ENCODE results near the gene MARK3. TPM values are rescaled to one million over a fixed set of nuclear protein-coding genes. Genes with fewer than 3 reads are reported as not detected.

The MARK3 gene
- total and polyA plus RNA-seq, 2 of the 13 experiments (the other 11 are each of a cell fraction or from before 2014, with no cell fraction given) = 47.7 to 56.6 TPM

DNA sequence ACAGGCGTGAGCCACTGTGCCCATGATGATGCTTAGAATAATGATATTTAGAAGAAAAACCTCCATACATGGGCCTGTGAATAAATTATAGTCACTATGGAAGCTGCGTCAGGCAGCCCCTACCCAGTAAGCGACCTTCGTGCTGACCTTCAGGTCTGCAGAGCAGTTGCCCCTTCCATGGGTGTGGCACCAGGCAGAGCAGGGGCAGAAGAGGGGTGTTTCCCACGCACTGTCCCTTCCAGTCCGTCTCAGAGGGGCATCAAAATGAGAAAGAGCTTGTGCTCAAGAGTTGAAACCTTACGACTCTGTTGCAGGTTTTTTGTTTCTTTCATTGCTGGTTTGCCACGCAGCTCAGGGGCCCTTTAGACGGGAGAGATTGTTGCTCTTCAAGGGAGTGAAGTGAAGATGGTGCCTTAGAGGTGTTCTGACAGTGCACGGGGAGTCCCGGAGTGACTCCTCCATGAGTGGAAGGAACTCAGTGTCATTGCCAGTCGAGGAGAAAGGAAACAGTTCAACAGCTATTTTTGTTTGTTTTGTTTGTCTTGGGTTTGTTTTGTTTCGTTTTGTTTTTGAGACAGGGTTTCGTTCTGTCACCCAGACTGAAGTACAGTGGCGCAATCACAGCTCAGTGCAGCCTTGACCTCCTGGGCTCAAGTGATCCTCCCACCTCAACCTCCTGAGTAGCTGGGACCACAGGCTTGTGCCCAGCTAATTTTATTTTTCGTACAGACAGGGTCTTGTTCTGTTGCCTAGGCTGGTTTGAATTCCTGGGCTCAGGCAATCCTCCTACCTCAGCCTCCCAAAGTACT lies 123.5 kb downstream of the MARK3 start (continued):
- TF ChIP-seq, protein P1, sequence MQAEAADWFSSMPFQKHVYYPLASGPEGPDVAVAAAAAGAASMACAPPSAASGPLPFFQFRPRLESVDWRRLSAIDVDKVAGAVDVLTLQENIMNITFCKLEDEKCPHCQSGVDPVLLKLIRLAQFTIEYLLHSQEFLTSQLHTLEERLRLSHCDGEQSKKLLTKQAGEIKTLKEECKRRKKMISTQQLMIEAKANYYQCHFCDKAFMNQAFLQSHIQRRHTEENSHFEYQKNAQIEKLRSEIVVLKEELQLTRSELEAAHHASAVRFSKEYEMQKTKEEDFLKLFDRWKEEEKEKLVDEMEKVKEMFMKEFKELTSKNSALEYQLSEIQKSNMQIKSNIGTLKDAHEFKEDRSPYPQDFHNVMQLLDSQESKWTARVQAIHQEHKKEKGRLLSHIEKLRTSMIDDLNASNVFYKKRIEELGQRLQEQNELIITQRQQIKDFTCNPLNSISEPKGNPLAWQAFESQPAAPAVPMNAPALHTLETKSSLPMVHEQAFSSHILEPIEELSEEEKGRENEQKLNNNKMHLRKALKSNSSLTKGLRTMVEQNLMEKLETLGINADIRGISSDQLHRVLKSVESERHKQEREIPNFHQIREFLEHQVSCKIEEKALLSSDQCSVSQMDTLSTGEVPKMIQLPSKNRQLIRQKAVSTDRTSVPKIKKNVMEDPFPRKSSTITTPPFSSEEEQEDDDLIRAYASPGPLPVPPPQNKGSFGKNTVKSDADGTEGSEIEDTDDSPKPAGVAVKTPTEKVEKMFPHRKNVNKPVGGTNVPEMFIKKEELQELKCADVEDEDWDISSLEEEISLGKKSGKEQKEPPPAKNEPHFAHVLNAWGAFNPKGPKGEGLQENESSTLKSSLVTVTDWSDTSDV (CRISPR knock-in tag; IDR thresholded peaks at IDR 0.05) = no peak
- TF ChIP-seq ZNF574 (CRISPR knock-in tag; IDR thresholded peaks at IDR 0.05) (0 out of 2 replicates have a peak, but pooled peaks have one; percentile 7), CENPT (CRISPR knock-in tag; IDR thresholded peaks at IDR 0.05; ENCODE audit: low read depth) (no peak), ZNF770 (CRISPR knock-in tag; IDR thresholded peaks at IDR 0.05) (peak; percentile 81), ZNF234 (CRISPR knock-in tag; conservative IDR thresholded peaks at IDR 0.05) (no peak), ZNF83 (CRISPR knock-in tag; IDR thresholded peaks at IDR 0.05; ENCODE audit: borderline replicate concordance) (no peak), HOXA7 (CRISPR knock-in tag; IDR thresholded peaks at IDR 0.05) (no peak), GLI4 (CRISPR knock-in tag; IDR thresholded peaks at IDR 0.05; ENCODE audit: borderline replicate concordance) (no peak), SNAPC5 (CRISPR knock-in tag; IDR thresholded peaks at IDR 0.05; ENCODE audit: borderline replicate concordance) (no peak), CBX1 (IDR thresholded peaks at IDR 0.05; ENCODE audit: low read depth) (no peak), CEBPG (CRISPR knock-in tag; IDR thresholded peaks at IDR 0.05) (peak; percentile 67), ZNF75D (CRISPR knock-in tag; IDR thresholded peaks at IDR 0.05; ENCODE audit: borderline replicate concordance) (no peak)
- TF ChIP-seq, protein P2, sequence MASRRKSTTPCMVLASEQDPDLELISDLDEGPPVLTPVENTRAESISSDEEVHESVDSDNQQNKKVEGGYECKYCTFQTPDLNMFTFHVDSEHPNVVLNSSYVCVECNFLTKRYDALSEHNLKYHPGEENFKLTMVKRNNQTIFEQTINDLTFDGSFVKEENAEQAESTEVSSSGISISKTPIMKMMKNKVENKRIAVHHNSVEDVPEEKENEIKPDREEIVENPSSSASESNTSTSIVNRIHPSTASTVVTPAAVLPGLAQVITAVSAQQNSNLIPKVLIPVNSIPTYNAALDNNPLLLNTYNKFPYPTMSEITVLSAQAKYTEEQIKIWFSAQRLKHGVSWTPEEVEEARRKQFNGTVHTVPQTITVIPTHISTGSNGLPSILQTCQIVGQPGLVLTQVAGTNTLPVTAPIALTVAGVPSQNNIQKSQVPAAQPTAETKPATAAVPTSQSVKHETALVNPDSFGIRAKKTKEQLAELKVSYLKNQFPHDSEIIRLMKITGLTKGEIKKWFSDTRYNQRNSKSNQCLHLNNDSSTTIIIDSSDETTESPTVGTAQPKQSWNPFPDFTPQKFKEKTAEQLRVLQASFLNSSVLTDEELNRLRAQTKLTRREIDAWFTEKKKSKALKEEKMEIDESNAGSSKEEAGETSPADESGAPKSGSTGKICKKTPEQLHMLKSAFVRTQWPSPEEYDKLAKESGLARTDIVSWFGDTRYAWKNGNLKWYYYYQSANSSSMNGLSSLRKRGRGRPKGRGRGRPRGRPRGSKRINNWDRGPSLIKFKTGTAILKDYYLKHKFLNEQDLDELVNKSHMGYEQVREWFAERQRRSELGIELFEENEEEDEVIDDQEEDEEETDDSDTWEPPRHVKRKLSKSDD (CRISPR knock-in tag; IDR thresholded peaks at IDR 0.05; ENCODE audit: low read depth) = no peak
- TF ChIP-seq, protein P3, sequence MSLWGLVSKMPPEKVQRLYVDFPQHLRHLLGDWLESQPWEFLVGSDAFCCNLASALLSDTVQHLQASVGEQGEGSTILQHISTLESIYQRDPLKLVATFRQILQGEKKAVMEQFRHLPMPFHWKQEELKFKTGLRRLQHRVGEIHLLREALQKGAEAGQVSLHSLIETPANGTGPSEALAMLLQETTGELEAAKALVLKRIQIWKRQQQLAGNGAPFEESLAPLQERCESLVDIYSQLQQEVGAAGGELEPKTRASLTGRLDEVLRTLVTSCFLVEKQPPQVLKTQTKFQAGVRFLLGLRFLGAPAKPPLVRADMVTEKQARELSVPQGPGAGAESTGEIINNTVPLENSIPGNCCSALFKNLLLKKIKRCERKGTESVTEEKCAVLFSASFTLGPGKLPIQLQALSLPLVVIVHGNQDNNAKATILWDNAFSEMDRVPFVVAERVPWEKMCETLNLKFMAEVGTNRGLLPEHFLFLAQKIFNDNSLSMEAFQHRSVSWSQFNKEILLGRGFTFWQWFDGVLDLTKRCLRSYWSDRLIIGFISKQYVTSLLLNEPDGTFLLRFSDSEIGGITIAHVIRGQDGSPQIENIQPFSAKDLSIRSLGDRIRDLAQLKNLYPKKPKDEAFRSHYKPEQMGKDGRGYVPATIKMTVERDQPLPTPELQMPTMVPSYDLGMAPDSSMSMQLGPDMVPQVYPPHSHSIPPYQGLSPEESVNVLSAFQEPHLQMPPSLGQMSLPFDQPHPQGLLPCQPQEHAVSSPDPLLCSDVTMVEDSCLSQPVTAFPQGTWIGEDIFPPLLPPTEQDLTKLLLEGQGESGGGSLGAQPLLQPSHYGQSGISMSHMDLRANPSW (CRISPR knock-in tag; IDR thresholded peaks at IDR 0.05; ENCODE audit: borderline replicate concordance) = no peak
